ENCODE data around the gene CAPN8.

The CAPN8 gene

GRCh38 chr1:223695014-223695548 lies 29.6 kb upstream of the CAPN8 start:
- Histone ChIP-seq H3K36me3 (no peaks in the 10 kb centered on the region), H3K4me1 (peaks cover 0 to 19% (median 15%) of the 10 kb centered on the region in 4 donors), H3K9me3 (no peaks in the 10 kb centered on the region), H3K27ac (no peak overlapping the region), H3K27me3 (no peaks in the 10 kb centered on the region), H3K4me3 (no peak overlapping the region)
- intact Hi-C loops (cut with DNase I; ENCODE audit: low total_unique reads) = no loop called here
- no peak for TF ChIP-seq CTCF (IDR thresholded peaks at IDR 0.05)
- DNase-seq = no peak

GRCh38 chr1:223691121-223691520 lies 25.6 kb upstream of the CAPN8 start:
- no peak overlapping the region for H3K27ac ChIP-seq
- no peak for DNase-seq
- H3K27me3 ChIP-seq = peaks cover 0 to 5% of the 10 kb centered on the region in 2 donors
- H3K9me3 ChIP-seq = no peaks in the 10 kb centered on the region
- no peaks in the 10 kb centered on the region for H3K4me1 ChIP-seq
- no peak for TF ChIP-seq CTCF (IDR thresholded peaks at IDR 0.05)
- intact Hi-C loops (cut with DNase I; ENCODE audit: low total_unique reads) = no loop called here
- H3K4me3 ChIP-seq = no peak overlapping the region
- H3K36me3 ChIP-seq = no peaks in the 10 kb centered on the region

- Histone ChIP-seq H3K4me3 (no peak overlapping the region), H3K27ac (no peak overlapping the region), H3K36me3 (no peaks in the 10 kb centered on the region), H3K27me3 (peaks cover 0 to 16% of the 10 kb centered on the region in 2 donors), H3K4me1 (peaks cover 0 to 3% (median 0%) of the 10 kb centered on the region in 4 donors), H3K9me3 (no peaks in the 10 kb centered on the region)
- intact Hi-C loops (cut with DNase I; ENCODE audit: low total_unique reads) = loop anchor here (10.0 kb wide), 1 partner anchor 550 kb away; no protein-coding TSS in a partner anchor
- no peak for TF ChIP-seq CTCF (IDR thresholded peaks at IDR 0.05)
- no peak for DNase-seq
These were observed 18.9 kb upstream of the CAPN8 start for GRCh38 chr1:223684488-223684792.

GRCh38 chr1:223683586-223684487 lies 18.3 kb upstream of the CAPN8 start:
- intact Hi-C loops (cut with DNase I; ENCODE audit: low total_unique reads) = loop anchor here (10.0 kb wide), 1 partner anchor 549 kb away; no protein-coding TSS in a partner anchor
- Histone ChIP-seq H3K4me3 (no peak overlapping the region), H3K27ac (no peak overlapping the region), H3K36me3 (no peaks in the 10 kb centered on the region), H3K4me1 (peaks cover 0 to 3% (median 0%) of the 10 kb centered on the region in 4 donors), H3K9me3 (no peaks in the 10 kb centered on the region), H3K27me3 (peaks cover 0 to 16% of the 10 kb centered on the region in 2 donors)
- DNase-seq = no peak
- peak; percentile 60 for TF ChIP-seq CTCF (IDR thresholded peaks at IDR 0.05)

- intact Hi-C loops (cut with DNase I; ENCODE audit: low total_unique reads) = loop anchor here (10.0 kb wide), 1 partner anchor 548 kb away; no protein-coding TSS in a partner anchor
- DNase-seq = no peak
- H3K27me3 ChIP-seq = peaks cover 0 to 13% of the 10 kb centered on the region in 2 donors
- H3K36me3 ChIP-seq = no peaks in the 10 kb centered on the region
- no peak for TF ChIP-seq CTCF (IDR thresholded peaks at IDR 0.05)
- H3K4me3 ChIP-seq = no peak overlapping the region
- H3K4me1 ChIP-seq = peaks cover 0 to 3% (median 0%) of the 10 kb centered on the region in 4 donors
- no peak overlapping the region for H3K27ac ChIP-seq
- H3K9me3 ChIP-seq = no peaks in the 10 kb centered on the region
These were observed 17.0 kb upstream of the CAPN8 start for GRCh38 chr1:223682502-223682901.

Data from tibial artery (tissue), 4 donors.